ENCODE data around the gene RUBCN.
A peak's percentile ranks its signal among the peaks of the same experiment; 100 is the strongest.

Gene RUBCN

DNA sequence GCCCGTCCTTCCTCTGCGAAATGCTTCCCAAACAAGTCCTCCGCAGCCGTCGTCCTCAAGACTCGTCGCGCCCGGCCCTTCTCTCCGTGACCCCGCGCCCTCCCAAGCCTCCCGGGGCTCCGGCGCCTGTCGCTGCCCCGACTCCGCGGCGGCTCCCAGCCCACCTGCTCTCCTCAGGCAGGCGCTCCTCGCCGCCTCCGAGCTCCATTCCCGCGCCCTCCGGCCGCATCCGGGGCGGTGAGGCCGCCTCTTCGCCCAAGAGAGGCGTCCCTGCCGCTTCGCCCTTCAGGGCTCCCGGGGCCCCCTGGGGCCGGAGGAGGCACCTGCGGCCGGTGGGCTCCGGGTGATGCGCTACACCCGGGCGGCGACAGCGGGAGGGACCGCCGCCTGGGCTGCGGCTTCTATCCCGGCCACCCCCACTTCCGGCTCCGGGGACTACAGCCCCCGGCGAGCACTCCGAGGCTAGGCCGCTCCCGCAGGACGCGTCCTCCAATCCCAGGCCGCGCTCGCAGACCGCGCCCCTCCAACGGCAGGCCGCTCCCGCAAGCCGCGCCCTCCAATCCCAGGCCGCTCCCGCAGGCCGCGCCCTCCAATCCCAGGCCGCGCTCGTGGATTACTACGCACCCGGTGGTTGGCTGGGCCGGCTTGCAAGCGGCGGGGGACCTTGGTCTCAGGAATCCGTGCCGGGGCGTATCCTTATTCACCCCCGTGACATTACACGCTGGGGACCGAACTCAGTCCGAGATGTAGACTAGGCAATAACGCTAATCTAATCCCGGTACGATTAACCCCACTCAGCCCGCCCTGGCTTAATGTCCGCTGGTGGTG lies at the start of gene RUBCN:
Gene RUBCN, minus strand, starts transcription at position 414 of the 828 bp plus-strand sequence. Its CDS starts 185 bp downstream, at position 229.
- peak; percentile 94 for DNase-seq

DNA sequence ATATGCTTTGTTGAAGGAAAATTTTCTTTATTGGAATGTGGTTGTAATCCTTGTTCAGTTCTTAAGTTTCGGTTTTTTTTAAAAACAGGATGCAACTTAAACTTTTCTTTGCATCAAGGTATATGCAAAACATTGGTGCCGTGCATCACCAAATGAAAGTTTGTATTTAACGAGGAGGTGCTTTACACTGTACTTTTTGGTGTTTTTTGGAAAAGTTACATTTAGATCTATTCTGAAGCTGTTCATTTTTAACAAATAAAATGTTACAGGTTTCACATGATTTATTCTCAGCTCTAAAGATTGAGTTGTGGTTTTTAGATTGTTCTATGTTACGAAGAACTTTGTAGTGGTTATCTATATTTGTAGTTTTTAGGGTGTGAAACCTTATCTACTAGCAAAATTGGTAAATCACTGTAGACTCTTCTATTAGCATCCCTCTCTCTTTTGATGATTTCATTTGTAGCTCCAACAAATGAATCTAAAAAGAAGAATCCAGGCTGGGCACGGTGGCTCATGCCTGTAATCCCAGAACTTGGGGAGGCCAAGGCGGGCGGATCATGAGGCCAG lies 47.4 kb upstream of the RUBCN start:
- no peak for DNase-seq

DNA sequence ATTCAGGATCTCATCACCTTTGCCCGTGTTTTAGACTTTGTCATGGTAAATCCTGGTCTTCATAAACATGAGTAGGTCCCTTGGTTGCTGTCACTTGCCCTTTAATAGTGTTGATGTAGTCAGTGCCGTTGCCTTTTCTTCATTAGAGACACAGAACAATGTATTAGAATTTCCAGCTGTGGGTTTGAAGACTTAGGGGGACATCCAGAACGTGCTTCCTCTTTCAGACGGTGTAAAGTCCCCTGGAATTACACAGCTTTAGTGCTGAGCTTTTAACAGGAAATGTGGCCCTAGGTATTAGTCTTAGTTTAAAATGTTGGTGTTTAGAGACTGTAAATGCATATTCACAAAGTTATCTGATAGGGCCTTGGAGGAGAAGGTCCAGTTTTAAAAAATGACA lies 45.5 kb upstream of the RUBCN start:
- no peak for DNase-seq

DNA sequence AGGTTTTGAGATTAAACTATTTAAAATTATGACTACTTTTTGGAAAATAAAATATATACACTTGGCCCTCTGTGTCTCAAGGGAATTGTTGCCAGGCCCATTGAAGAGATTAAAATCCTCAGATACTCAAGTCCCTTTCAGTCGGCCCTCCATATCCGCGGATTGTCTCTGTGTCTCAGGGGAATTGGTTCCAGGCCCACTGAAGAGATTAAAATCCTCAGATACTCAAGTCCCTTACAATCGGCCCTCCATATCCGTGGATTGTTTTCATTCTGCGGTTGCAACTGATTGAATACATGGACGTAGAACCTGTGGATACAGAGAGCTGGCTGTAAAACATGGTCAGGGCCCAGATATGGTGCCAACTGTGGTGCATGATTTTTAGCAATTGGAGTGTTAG lies 38.6 kb upstream of the RUBCN start:
- DNase-seq, result no peak

DNA sequence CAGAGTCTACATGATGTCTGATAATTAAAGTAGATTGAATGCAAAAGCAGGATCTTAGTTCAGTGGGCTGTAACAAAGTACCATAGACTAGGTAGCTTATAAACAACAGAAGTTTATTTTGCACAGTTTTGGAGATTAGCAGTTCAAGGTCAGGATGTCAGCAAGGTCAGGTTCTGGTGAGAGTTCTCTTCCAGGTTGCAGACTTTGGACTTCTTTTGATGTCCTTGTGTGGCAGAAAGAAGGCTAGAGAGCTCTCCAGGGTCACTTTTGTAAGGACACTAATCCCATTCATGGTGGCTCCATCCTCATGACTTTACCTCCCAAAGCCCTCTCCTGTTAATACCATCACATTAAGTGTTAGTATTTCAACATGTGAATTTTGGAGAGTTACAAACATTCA lies 25.1 kb upstream of the RUBCN start:
- no peak for DNase-seq

DNA sequence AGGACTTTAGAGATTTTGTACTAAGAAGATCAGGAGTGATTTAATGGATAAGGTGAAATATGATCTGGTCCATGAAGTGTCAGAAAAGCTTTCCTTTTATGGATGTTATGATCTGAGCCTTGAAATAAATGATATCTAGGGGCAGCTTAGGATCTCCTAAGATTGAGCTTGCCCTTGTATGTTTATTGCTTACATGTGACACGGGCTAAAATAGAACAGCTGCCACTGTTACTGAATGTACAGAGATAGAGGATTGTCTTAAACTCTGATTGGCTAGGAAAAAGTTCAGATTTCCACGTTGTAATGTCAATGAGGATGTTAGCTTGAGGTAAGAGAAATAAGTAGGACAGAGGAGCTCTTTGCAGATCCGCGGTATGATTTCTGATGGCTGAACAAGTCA lies 21.8 kb upstream of the RUBCN start:
- DNase-seq, result no peak

DNA sequence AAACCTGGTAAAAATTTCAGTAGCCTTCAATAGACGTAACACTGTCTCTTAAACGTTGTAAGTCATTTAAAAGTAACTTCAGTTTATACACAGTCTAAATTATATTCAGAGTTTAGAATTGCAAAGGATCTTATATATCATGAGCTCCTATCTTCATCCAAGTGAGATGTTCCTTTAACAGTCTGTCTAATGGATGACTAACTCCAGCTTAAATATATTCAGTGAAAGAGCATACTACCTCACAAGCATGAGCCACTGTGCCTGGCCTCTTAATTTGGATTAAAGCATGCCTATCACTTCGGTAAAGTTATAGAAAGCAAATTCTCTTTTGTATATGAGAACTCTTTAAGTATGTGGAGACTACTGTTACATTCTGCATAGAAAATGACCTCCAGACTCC lies 20.0 kb upstream of the RUBCN start:
- DNase-seq, result no peak

DNA sequence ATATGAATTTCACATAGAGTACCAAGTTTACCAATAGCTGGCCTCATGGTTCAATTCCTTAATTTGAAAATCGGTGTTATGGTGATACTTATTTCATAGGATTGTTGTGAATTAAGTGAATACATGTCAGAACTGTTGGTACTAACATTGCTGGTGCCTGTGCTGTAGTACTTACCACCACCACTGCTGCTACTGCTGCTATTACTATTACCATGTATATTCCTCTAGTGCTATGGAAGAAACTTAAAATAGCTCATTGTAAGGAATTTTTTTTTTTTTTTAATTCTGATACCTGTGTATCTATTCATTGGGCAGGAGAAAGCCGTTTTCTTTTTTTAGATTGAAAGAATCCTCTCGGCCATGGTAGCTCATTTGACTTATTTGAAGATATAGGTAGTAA lies 16.6 kb upstream of the RUBCN start:
- no peak for DNase-seq

DNA sequence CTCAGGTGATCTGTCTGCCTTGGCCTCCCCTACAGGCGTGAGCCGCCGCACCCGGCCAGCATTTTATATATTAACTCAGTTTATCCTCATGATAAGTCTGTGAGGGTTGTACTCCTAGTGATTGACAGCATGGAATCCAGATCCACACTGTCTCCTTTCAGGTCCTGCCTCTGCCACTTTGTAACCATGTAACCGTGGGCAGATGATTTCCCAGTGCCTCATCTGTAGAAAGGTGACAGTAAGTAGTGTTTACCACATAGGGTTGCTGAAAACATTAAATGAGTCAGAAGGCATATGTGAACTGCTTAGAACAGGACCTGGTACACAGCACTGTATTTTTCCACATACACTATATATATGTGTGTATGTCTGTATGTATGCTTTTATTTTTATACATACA lies 15.4 kb upstream of the RUBCN start:
- no peak for DNase-seq

DNA sequence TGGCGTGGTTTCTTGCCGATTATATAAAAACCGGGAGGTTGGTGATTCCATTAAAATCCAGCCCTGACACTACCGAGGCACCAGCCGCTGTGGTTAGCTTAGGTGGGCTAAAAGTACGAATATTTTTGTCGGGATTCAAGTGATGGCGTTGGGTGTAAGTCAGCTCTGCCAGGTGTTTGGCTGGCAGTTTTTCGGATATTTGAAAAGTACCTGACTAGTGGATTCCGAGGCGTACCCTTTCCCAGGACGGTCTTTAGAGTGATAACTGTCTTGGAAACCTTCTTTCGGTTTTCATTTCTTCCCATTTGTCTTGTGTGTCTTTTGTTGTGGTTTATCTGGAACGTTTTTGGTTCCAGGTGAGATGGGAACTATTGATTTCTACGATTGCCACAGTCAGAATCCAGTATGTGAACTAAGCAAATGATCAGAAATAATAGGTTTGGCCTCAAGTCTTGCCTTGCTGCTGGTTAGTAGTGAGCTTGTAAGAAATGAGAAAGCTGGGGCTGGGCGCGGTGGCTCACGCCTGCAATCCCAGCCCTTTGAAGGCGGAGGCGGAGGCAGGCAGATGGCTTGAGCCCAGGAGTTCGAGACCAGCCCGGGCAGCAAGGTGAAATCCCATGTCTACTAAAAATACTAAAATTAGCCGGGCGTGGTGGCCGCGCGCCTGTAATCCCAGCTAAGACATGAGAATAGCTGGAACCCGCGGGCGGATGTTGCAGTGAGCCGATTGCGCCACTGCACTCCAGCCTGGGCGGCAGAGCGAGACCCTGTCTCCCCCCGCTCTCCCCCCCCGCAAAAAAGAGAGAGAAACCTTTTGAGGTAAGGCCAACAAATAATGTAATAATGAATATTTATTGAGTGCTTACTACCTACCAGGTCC lies 14.4 kb upstream of the RUBCN start:
- peak; percentile 34 for DNase-seq

DNA sequence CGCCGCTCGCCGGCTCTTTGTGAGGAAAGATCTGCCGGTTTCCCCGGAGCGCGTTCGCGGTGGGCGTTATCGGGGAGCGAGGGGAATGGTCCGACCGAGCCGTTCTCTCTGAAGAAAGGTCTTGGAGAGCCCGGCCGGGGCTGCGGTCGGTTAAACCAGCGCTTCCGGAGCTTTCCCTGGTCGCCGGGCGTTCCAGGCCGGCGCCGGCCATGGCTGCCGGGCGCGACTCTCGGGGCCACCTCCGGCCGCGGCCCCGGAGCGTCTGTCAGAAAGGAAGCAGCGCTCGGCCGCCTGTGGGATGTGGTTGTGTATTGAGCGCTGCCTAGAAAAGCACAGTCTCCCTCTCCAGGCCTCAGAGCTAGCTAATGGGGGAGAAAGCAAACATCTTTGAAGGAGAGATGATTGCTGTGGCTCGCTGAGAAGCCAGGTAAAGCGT lies 13.7 kb upstream of the RUBCN start:
- peak; percentile 66 for DNase-seq

DNA sequence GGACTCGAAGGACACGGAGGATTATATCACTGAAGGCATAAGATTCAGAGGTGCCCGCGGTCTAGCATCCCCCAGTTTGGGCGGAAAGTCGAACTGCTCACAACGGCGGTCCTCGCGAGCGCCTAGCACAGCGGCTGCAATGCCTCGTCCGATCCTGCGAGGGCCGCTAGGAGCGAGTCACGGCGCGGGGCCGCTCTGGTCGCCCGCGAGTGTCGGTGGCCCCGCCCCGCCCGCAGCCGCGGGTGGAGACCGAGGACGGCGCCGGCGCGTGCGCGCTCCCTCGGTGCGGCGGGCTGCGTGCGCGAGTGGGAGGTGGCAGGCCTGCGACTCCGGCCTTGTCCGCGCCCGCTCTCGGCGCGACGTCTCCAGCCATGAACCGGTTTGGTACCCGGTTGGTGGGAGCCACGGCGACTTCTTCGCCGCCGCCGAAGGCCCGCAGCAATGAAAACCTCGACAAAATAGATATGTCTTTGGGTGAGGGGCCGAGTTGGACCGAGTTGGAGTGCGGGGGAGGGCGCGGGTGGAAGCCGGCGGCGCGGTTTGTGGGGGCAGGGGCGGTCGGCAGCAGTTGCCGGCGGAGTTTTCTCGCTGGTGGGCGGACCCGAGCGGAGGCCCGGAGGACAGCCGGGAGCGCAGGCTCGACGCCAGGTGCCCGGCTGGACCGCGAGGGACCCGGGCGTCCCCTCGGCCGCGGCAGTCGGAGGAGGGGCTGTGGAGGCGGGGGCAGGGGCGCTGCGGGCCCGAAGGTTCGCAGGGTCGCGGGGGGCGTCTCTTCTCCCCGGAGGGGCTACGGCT lies 13.1 kb upstream of the RUBCN start, which contains the start of gene FYTTD1:
Gene FYTTD1, plus strand, starts transcription at position 283 of the 795 bp plus-strand sequence. Its CDS starts 89 bp downstream, at position 372.
- peak; percentile 90 for DNase-seq

DNA sequence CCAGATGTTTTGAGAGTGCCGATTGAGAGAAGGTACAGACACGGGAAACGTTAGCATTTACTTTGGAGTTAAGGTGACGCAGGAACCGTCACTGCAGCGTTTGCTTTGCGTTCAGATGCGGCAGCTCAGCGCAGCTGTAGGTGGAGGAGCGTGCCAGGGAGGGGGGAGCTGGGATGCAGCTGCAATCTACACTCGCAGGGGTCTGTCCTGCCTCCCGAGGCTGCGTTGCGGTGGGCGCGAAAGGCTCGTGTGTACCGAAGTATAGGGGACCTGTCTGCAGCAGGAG lies 12.6 kb upstream of the RUBCN start:
- DNase-seq, result peak; percentile 73

DNA sequence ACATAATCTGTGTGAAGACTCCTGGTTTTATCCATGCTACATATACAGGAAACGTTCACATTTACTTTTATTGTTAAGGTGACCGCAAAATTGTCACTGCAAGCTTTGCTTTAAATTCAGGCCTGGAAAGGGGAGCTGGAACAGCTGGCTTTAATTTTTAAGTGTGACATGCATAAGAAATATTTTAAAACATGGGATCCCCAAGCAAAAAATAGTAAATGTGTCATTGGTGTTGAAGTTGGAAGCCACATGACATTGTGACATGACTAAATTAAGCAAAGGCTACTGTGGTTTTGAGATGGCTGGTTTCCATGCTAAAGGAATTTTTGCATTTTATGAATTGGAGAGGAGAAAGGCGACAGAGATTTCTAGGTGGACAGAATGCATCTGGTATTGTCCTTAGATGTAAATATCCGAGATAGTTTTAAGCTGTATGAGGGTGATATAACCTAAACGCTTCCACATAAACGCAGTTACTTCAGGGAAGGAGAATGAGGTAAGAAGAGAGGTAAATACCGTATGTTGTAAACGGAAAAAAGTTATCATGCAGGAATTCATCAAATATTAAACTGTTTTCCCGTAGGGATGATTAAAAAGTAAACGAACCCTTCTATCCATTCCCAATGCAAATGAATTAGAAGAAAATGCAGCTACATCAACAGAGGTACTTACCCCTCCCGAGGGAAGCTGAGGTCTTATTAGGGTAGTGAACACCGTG lies 12.1 kb upstream of the RUBCN start:
- DNase-seq, result no peak

DNA sequence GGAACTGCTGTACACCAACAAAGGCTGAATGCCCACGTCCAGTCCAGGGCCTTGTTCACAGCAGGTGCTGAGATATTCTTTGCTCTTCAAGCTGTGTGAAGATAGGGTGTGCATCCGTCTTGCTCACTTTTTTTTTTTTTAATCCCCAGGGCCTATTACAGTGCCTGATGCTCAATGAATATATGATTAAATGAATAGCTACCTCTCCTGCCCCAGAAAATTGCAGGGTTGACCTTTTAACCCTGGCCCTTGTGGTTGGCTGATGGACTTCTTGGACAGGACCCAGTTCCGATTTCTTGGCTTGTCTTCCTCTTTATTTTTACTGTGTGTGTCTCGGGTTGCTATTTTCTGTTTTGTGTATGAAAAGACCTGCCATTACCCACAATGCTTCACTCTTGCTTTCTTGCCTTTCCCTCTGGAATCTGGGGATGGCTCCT lies 10.1 kb upstream of the RUBCN start:
- DNase-seq, result no peak

DNA sequence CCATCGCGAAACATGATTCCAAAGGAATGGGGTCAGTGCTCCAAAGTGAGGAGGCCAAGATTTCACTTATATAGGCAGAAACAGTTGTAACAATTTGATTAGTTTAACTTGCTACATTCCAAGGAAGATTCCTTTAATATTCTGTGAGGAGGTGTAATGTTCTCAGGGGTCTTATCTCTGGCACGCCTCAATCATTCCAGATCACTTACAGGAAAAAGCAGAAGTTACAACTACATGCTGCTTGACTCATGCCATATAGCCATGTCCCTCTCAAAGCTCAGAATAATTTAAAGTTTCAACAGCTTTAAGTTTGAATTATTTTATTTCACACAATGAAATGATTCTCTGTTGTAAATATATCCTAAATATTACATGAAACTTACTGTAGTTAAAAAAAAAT lies 9.5 kb upstream of the RUBCN start:
- no peak for DNase-seq

DNA sequence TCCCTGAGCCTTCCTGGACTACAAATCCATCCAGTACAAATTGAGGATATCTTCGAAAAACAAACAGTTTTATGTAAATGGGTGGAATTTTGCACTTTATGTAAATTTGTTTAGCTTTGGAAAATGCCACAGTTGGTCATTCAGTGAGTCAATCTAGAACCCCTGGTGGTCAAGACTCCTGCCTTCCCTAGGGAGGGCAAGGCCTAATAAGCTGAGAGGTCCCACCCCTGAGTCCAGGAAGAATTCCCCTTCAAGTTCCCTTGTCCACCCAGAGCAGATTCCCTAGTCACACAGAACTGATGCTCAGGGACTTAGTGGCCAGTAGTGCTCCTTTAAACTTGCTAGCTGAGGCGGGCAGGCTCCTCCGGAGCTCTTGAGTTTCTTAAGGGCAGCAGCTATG lies 6.1 kb upstream of the RUBCN start:
- DNase-seq, result no peak

DNA sequence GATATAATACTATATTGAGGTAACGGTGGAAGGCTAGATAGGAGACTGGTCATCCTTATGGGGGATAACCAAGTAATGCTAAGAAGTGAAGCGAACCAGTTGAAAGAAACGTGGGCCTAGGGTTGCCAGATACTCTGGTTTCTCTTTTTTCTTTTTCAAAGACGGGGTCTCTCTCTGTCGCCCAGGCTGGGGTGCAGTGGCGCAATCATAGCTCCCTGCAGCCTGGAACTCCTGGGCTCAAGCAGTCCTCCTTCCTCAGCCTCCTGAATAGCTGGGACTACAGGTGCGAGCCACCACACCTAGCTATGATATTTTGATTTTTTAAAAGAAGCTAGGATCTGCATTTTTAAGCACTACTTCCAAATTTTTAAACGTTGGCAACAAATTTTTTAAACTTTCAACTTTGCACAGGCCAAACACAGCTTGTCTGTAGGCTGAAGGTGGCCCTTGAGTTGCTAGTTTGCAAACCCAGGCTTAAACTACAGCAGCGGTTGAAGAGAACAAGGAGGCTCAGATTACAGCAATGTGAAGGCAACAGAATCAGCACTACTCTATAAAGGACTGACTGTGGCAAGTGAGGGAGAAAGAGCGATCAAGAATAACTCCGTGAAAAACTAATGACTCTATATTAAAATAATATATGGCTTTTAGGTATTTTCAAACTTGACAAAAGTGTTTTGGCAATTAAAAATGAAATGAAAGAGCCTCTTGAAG lies 1.2 kb upstream of the RUBCN start:
- no peak for DNase-seq

DNA sequence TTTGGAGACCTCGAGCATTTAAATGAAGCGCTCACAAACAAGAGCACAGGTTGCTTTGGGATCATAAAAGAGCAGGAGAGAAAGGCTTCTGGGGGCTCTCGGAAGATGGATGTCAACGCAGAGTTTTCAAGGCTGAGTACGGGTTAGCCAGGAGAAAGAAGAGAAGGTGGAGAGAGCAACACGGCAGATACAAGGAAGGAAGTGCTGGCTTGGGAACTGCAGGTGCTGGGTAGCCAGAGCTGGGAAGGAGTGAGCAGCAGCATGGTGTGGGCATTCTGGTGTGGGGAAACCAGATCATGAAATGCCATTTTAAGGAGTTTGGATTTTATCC lies 580 bp upstream of the RUBCN start:
- no peak for DNase-seq

DNA sequence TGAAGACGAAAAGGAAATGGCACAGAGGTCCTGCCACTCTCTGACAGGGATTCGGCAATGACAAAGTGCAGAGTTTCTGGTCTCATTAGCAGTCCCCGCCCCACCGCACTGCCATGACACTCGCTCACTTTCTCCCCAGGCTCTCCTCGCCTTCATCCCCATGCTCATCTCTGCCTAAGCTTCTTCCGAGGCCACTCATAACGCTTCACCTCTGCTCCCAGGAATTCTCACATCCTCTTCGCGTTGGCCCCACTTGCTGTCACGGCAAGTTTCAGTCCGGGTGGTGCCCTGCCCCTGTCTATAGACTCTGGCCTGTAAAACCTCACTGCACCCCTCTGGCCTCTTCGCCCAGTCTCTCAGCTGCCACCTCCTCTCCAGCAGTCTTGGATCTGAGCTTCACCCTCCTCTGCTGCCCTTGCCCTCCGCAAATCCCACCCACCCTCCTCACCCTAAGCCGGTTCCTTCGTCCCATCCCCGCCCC lies 654 bp downstream of the RUBCN start:
- peak; percentile 31 for DNase-seq

DNA sequence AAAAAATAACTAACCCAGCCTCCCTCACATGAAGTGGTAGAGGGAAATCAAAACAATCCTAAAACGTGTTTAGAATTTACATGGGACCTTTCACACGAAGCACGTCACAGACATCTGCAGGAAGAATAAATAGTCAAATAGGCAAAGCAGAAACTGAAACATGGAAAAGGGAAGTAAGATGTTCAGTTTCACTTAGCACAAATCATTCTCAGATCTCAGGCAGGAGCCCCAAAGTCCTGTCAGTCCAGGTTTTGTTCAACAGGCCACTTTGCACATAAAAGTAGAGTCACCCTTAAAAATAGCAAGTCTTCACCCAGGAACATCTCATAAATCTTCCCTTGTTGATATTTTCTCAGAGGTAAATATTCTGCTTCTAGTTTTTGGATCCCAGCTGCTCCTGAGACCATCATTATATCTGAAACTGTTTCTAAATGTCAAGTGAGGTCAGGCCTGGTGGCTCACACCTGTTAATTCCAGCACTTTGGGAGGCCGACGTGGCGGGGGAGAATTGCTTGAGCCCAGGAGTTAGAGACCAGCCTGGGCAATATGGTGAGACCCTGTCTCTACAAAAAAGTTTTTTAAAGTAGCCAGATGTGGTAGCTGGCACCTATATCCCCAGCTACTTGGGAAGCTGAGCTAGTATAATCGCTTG lies 1.9 kb downstream of the RUBCN start:
- DNase-seq, result no peak

Data from CD4-positive, alpha-beta T cell treated with Interleukin-15 for 1 hour (primary cell).